Measurements from ENCODE around the gene SRPK2. TPM values are rescaled to one million over a fixed set of nuclear protein-coding genes. Genes with fewer than 3 reads are reported as not detected.
A peak's percentile ranks its signal among the peaks of the same experiment; 100 is the strongest.

The SRPK2 gene
- total RNA-seq, 1 experiment from 2014 or later, result 58.2 TPM

DNA sequence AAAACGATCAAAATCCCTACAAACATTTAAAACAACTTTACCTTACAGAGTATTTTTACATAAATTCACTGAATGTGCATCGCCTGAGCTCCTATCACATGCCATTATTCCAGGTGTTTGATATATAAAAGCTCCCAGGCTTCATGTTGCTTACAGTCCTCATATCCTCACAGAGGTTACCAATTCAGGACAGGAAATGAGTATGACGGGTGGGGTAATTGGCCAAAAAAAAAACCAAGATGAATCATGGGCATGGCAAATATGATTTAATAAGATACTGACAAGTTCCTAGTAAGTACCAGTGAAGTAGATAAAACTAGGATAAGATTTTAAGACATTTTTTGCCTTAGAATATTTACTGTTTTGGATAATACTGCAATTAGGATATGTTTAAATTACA, 238.9 kb downstream of the SRPK2 start:
- TF ChIP-seq SIN3A (IDR thresholded peaks at IDR 0.05; ENCODE audit: borderline replicate concordance, insufficient read depth, low read depth, low read length), result no peak
- TF ChIP-seq, protein P1, sequence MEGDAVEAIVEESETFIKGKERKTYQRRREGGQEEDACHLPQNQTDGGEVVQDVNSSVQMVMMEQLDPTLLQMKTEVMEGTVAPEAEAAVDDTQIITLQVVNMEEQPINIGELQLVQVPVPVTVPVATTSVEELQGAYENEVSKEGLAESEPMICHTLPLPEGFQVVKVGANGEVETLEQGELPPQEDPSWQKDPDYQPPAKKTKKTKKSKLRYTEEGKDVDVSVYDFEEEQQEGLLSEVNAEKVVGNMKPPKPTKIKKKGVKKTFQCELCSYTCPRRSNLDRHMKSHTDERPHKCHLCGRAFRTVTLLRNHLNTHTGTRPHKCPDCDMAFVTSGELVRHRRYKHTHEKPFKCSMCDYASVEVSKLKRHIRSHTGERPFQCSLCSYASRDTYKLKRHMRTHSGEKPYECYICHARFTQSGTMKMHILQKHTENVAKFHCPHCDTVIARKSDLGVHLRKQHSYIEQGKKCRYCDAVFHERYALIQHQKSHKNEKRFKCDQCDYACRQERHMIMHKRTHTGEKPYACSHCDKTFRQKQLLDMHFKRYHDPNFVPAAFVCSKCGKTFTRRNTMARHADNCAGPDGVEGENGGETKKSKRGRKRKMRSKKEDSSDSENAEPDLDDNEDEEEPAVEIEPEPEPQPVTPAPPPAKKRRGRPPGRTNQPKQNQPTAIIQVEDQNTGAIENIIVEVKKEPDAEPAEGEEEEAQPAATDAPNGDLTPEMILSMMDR (IDR thresholded peaks at IDR 0.05), result no peak
- no peak for TF ChIP-seq TCF7L2 (IDR thresholded peaks at IDR 0.05; ENCODE audit: low read depth, low read length)
- TF ChIP-seq, protein P2, sequence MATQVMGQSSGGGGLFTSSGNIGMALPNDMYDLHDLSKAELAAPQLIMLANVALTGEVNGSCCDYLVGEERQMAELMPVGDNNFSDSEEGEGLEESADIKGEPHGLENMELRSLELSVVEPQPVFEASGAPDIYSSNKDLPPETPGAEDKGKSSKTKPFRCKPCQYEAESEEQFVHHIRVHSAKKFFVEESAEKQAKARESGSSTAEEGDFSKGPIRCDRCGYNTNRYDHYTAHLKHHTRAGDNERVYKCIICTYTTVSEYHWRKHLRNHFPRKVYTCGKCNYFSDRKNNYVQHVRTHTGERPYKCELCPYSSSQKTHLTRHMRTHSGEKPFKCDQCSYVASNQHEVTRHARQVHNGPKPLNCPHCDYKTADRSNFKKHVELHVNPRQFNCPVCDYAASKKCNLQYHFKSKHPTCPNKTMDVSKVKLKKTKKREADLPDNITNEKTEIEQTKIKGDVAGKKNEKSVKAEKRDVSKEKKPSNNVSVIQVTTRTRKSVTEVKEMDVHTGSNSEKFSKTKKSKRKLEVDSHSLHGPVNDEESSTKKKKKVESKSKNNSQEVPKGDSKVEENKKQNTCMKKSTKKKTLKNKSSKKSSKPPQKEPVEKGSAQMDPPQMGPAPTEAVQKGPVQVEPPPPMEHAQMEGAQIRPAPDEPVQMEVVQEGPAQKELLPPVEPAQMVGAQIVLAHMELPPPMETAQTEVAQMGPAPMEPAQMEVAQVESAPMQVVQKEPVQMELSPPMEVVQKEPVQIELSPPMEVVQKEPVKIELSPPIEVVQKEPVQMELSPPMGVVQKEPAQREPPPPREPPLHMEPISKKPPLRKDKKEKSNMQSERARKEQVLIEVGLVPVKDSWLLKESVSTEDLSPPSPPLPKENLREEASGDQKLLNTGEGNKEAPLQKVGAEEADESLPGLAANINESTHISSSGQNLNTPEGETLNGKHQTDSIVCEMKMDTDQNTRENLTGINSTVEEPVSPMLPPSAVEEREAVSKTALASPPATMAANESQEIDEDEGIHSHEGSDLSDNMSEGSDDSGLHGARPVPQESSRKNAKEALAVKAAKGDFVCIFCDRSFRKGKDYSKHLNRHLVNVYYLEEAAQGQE (IDR thresholded peaks at IDR 0.05; ENCODE audit: insufficient read depth in 1 of 2, low read depth in 2 of 2, low read length in 1 of 2), result no peak
- no peak for TF ChIP-seq POLR2AphosphoS5 (IDR thresholded peaks at IDR 0.05; ENCODE audit: low read depth, low read length)
- Histone ChIP-seq H3K27me3 (ENCODE audit: control insufficient read depth, insufficient read depth, low read length) (no peaks in the 10 kb centered on the region), H3K27ac (ENCODE audit: low read length) (no peak overlapping the region), H3K9me3 (ENCODE audit: control insufficient read depth, insufficient read depth, low read depth, low read length) (no peaks in the 10 kb centered on the region), H3K36me3 (ENCODE audit: control insufficient read depth, insufficient read depth, low read length) (no peaks in the 10 kb centered on the region), H3K4me3 (ENCODE audit: low read depth in 2 of 2, low read length in 2 of 2) (no peak overlapping the region), H3K4me1 (ENCODE audit: control insufficient read depth, insufficient read depth, low read length) (no peaks in the 10 kb centered on the region)
- DNase-seq (ENCODE audit: low read depth, low spot score) (peak; percentile 86), ATAC-seq (no peak)
- in situ Hi-C loops (cut with HindIII; ENCODE audit: low pct_unique_long_range_greater_than_20kb, low sequenced_read_pairs), result no loop called here
- ChIA-PET POLR2A (no interaction called here), CTCF (no interaction called here)
- intact Hi-C loops (cut with micrococcal nuclease; ENCODE audit: unreplicated experiment), result loop anchor here (10.0 kb wide), 1 partner anchor 185 kb away; no protein-coding TSS in a partner anchor
- BruUV-seq (replicated peaks), result no TSS peak

DNA sequence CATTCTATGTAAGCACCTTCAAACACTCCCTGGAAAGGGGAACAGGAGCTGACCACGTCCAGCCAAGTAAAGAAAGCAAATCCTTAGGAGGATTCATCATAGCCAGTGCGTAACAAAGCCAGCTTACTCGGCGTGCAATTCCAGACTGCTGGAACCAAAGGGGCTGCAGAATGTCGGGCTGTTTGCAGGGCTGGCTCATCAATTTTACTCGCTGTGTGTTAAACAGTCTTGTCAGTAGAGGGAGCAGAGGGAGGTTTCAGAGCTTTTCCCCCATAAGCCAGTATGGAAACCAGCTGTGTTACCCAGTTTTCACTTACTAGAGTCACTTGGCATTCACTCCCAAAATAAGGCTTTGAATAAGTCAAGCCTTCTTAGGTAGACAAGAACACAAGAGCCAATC, 247.7 kb downstream of the SRPK2 start:
- in situ Hi-C loops (cut with HindIII; ENCODE audit: low pct_unique_long_range_greater_than_20kb, low sequenced_read_pairs) (no loop called here), intact Hi-C loops (cut with micrococcal nuclease; ENCODE audit: unreplicated experiment) (no loop called here)
- Histone ChIP-seq H3K36me3 (ENCODE audit: control insufficient read depth, insufficient read depth, low read length) (peaks cover 13% of the 10 kb centered on the region; the same call in 1 of the 2 replicates), H3K9me3 (ENCODE audit: control insufficient read depth, insufficient read depth, low read depth, low read length) (no peaks in the 10 kb centered on the region), H3K27ac (ENCODE audit: low read length) (no peak overlapping the region), H3K4me3 (ENCODE audit: low read depth in 2 of 2, low read length in 2 of 2) (no peak overlapping the region), H3K27me3 (ENCODE audit: control insufficient read depth, insufficient read depth, low read length) (no peaks in the 10 kb centered on the region), H3K4me1 (ENCODE audit: control insufficient read depth, insufficient read depth, low read length) (no peaks in the 10 kb centered on the region)
- TF ChIP-seq TCF7L2 (IDR thresholded peaks at IDR 0.05; ENCODE audit: low read depth, low read length) (no peak), POLR2AphosphoS5 (IDR thresholded peaks at IDR 0.05; ENCODE audit: low read depth, low read length) (no peak), SIN3A (IDR thresholded peaks at IDR 0.05; ENCODE audit: borderline replicate concordance, insufficient read depth, low read depth, low read length) (no peak)
- TF ChIP-seq, protein P2 (IDR thresholded peaks at IDR 0.05; ENCODE audit: insufficient read depth in 1 of 2, low read depth in 2 of 2, low read length in 1 of 2), result no peak
- TF ChIP-seq, protein P1 (IDR thresholded peaks at IDR 0.05), result peak; percentile 57
- BruUV-seq (replicated peaks), result no TSS peak
- ChIA-PET POLR2A (no interaction called here), CTCF (no interaction called here)
- DNase-seq (ENCODE audit: low read depth, low spot score) (no peak), ATAC-seq (peak; percentile 77)
